GM10266 (cell line): ENCODE results near the gene C13orf46.

Experiments used
- DNase-seq: peaks from one replicate; pipeline ENCODE4 v3.0.0; 2012; ENCODE audit errors: extremely low spot score
- CTCF ChIP-seq: IDR thresholded peaks from 2 replicates; pipeline ENCODE4 v1.5.1; 2012; ENCODE audit warnings: mild to moderate bottlenecking, low read depth; ENCODE audit not compliant: control insufficient read depth, insufficient read depth; ENCODE audit errors: missing control alignments

Gene C13orf46

DNA sequence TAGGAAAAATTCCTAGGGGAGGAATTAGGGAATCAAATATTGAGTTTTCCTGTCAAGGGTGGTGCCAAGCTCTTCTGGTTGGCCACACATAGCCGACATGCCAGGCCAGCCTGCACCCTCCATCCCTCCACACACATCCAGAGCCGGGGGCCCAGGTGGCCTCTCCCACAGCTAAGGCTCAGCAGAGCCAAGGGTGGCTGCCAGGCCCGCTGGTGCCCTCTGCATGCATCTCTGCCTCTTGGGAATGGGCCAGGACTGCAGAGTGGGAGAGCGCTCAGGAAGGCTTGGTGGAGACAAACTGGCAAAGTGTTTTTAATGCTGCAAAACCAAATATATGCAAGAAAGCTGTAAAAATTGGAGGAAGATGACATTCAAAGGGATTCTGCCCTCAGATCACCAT is 67.3 kb downstream of the C13orf46 start:
- no peak for TF ChIP-seq CTCF
- no peak for DNase-seq

DNA sequence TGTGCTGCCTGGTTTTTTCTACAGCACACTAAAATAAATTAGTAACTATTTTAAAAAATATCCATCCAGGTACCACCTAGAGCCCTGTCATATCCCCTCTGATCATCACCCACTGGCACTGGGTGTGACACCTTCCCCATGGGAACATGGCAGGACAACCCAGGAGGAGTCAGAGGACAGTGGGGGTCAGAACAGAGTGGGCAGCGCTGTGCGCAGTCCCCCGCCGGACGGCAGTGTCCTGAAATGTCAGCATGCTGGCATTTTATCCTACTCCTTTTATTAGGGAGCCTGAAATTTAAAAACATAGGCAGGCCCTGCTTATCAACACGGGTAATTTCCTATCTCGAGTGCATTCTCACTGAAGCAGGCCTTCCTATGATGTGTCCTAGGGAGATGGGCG is 67.9 kb downstream of the C13orf46 start:
- TF ChIP-seq CTCF = no peak
- DNase-seq = no peak

- no peak for DNase-seq
- no peak for TF ChIP-seq CTCF
Measured at GRCh38 chr13:113905018-113905417, 68.9 kb downstream of the C13orf46 start.

GRCh38 chr13:113904411-113904810 is 69.5 kb downstream of the C13orf46 start:
- TF ChIP-seq CTCF = peak; percentile 48
- no peak for DNase-seq

- no peak for DNase-seq
- TF ChIP-seq CTCF = no peak
Measured at GRCh38 chr13:113903912-113904311, 70.0 kb downstream of the C13orf46 start.
